ENCODE results near the gene DBH.

- TF ChIP-seq CTCF (IDR thresholded peaks at IDR 0.05; ENCODE audit: low read length), result no peak
- no peak for TF ChIP-seq EZH2phosphoT487 (IDR thresholded peaks at IDR 0.05; ENCODE audit: low read length)
- no peak for TF ChIP-seq EZH2 (optimal IDR thresholded peaks at IDR 0.05; ENCODE audit: low read depth, low read length)
Observed at GRCh38 chr9:133672503-133673257, 36.5 kb downstream of the DBH start.
